Naive thymus-derived CD4-positive, alpha-beta T cell (primary cell): Measurements from ENCODE around the gene MRPS27. TPM values are rescaled to one million over a fixed set of nuclear protein-coding genes. Genes with fewer than 3 reads are reported as not detected.

Experiments used
- ATAC-seq: fragments of 150-1000 bp; cut with Tn5 transposase; 2 replicates; pipeline ENCODE4 v1.10.0; 2021; ENCODE audit warnings: mild to moderate bottlenecking, moderate library complexity
- CTCF ChIA-PET: fragments of 350-600 bp; sonication (Branson Sonifier 250); formaldehyde crosslinking; loops from one replicate; lab custom pipeline; 2021; ENCODE audit warnings: antibody characterized with exemption; lab: Charles Lee
- POLR2A ChIA-PET: fragments of 350-600 bp; sonication (Branson Sonifier 250); formaldehyde crosslinking; loops from one replicate; lab custom pipeline; 2021; ENCODE audit warnings: antibody characterized with exemption, inconsistent platforms; lab: Charles Lee
- DNase-seq, 9 donors: peaks; one replicate each; pipeline versions ENCODE4 v3.0.0 to v3.0.0-alpha.2; 2020 to 2022; ENCODE audit warnings: mixed read lengths in 1 of 9
- H3K27ac ChIP-seq: one replicate; pipeline ENCODE4 v1.7.0; 2013; ENCODE audit warnings: mild to moderate bottlenecking, low read depth, low read length, moderate library complexity
- H3K27me3 ChIP-seq, 2 donors: one replicate each; pipeline ENCODE4 v1.7.0; 2013; ENCODE audit warnings: low read length in 2 of 2, mild to moderate bottlenecking in 2 of 2, moderate library complexity in 2 of 2; ENCODE audit not compliant: control insufficient read depth in 2 of 2, insufficient read depth in 2 of 2
- H3K36me3 ChIP-seq, 3 experiments: 1 replicate in 2 of 3; 2 replicates in 1 of 3; pipeline ENCODE4 v1.7.0; 2013; ENCODE audit warnings: low read length in 3 of 3, mild to moderate bottlenecking in 3 of 3, moderate library complexity in 1 of 3; ENCODE audit not compliant: insufficient read depth in 3 of 3, control insufficient read depth in 2 of 3
- H3K4me1 ChIP-seq, 2 donors: one replicate each; pipeline ENCODE4 v1.7.0; 2013; ENCODE audit warnings: low read length in 2 of 2, mild to moderate bottlenecking in 2 of 2, moderate library complexity in 1 of 2; ENCODE audit not compliant: control insufficient read depth in 2 of 2, insufficient read depth in 2 of 2
- H3K4me3 ChIP-seq: 2 replicates; pipeline ENCODE4 v1.7.0; 2013; ENCODE audit warnings: mild to moderate bottlenecking, low read length
- H3K9me3 ChIP-seq, 3 experiments: 1 replicate in 2 of 3; 2 replicates in 1 of 3; pipeline ENCODE4 v1.7.0; 2013; ENCODE audit warnings: low read length in 3 of 3; ENCODE audit not compliant: control insufficient read depth in 2 of 3
- H3K27ac Mint-ChIP-seq, 9 donors: one replicate each; pipeline ENCODE4 v1.8.0; 2020 to 2022; ENCODE audit warnings: mixed read lengths in 9 of 9, mild to moderate bottlenecking in 8 of 9, moderate library complexity in 5 of 9, inconsistent platforms in 2 of 9
- H3K27me3 Mint-ChIP-seq, 5 donors: one replicate each; pipeline ENCODE4 v1.8.0; 2021 to 2022; ENCODE audit warnings: mixed read lengths in 5 of 5, mild to moderate bottlenecking in 1 of 5
- H3K36me3 Mint-ChIP-seq, 5 donors: one replicate each; pipeline ENCODE4 v1.8.0; 2020 to 2022; ENCODE audit warnings: mixed read lengths in 5 of 5, mild to moderate bottlenecking in 3 of 5, inconsistent platforms in 1 of 5
- H3K4me1 Mint-ChIP-seq, 7 donors: one replicate each; pipeline ENCODE4 v1.8.0; 2020 to 2022; ENCODE audit warnings: mixed read lengths in 7 of 7, mild to moderate bottlenecking in 3 of 7, inconsistent platforms in 1 of 7
- H3K4me3 Mint-ChIP-seq, 10 donors: one replicate each; pipeline ENCODE4 v1.8.0; 2020 to 2022; ENCODE audit warnings: mild to moderate bottlenecking in 10 of 10, mixed read lengths in 10 of 10, moderate library complexity in 6 of 10, inconsistent platforms in 2 of 10
- H3K9me3 Mint-ChIP-seq, 11 donors: one replicate each; pipeline ENCODE4 v1.8.0; 2020 to 2022; ENCODE audit warnings: mixed read lengths in 11 of 11, mild to moderate bottlenecking in 4 of 11, inconsistent platforms in 1 of 11, moderate library complexity in 1 of 11
- intact Hi-C, 2 donors: fragments of 100-400 bp; cut with micrococcal nuclease; formaldehyde crosslinking; loops; one replicate each; pipeline ENCODE4 v1.15.1; 2023
- polyA plus RNA-seq, 2 donors: library from polyadenylated mRNA; unstranded; fragments of 300-500 nt; fragmentation: Illumina TruSeq; gene quantifications; one replicate each; pipeline ENCODE4 v1.2.3, GENCODE V29; 2021
- total RNA-seq, 6 experiments: library from RNA in 5 of 6; stranded (reverse) in 5 of 6; gene quantifications; 1 replicate in 5 of 6; 2 replicates in 1 of 6; pipeline ENCODE4 v1.2.3 and lab custom pipeline; 2021 to 2026

MRPS27 gene
- total and polyA plus RNA-seq, 7 experiments from 2014 or later = 35.2 to 54.0 (median 39.5) TPM

GRCh38 chr5:72252574-72253155 lies 67.4 kb downstream of the MRPS27 start:
- Histone ChIP-seq H3K27me3 (no peaks in the 10 kb centered on the region), H3K9me3 (no peaks in the 10 kb centered on the region), H3K36me3 (peaks cover 0 to 3% (median 0%) of the 10 kb centered on the region in 3 experiments), H3K4me1 (no peaks in the 10 kb centered on the region), H3K4me3 (no peak overlapping the region), H3K27ac (no peak overlapping the region)
- DNase-seq (no peak), ATAC-seq (no peak)
- intact Hi-C loops = no loop called here
- Mint-ChIP-seq H3K36me3 (peaks cover 2 to 37% (median 11%) of the 10 kb centered on the region in 5 donors), H3K9me3 (no peaks in the 10 kb centered on the region), H3K27me3 (no peaks in the 10 kb centered on the region), H3K4me3 (no peak overlapping the region), H3K4me1 (peaks cover 4 to 35% (median 12%) of the 10 kb centered on the region in 7 donors), H3K27ac (peak overlapping the region in 2 of 9 donors; percentile 10 to 48)
- CTCF ChIA-PET = no interaction called here
- POLR2A ChIA-PET = no interaction called here

DNA sequence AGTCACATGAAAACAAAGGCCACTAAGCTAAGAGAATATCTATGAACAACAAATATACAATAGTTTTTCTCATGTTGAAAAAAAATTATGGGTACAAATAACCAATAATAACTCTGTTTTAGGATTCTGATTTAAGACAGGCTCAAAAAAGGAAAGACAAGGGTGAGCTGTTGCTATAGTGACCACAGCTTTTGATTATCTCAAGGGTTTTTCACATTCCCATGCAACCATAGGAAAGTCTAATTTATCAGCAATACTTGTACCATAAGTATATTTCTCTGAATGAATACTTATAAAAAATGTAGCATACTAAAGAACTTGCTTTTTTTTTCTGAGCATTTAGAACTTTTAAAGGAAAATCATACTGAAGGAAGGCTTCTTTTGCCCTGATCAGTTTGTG lies 68.0 kb downstream of the MRPS27 start:
- no peaks in the 10 kb centered on the region for H3K4me1 ChIP-seq
- Mint-ChIP-seq H3K27ac (no peak overlapping the region), H3K4me1 (peaks cover 0 to 37% (median 8%) of the 10 kb centered on the region in 7 donors), H3K27me3 (no peaks in the 10 kb centered on the region), H3K4me3 (no peak overlapping the region), H3K9me3 (no peaks in the 10 kb centered on the region), H3K36me3 (peaks cover 2 to 32% (median 5%) of the 10 kb centered on the region in 5 donors)
- POLR2A ChIA-PET = no interaction called here
- ATAC-seq (no peak), DNase-seq (no peak)
- CTCF ChIA-PET = no interaction called here
- H3K36me3 ChIP-seq = no peaks in the 10 kb centered on the region
- intact Hi-C loops = no loop called here
- H3K27me3 ChIP-seq = no peaks in the 10 kb centered on the region
- no peak overlapping the region for H3K4me3 ChIP-seq
- no peak overlapping the region for H3K27ac ChIP-seq
- H3K9me3 ChIP-seq = no peaks in the 10 kb centered on the region

- Histone ChIP-seq H3K27me3 (no peaks in the 10 kb centered on the region), H3K9me3 (no peaks in the 10 kb centered on the region), H3K4me3 (no peak overlapping the region), H3K4me1 (no peaks in the 10 kb centered on the region), H3K27ac (no peak overlapping the region), H3K36me3 (no peaks in the 10 kb centered on the region)
- ChIA-PET POLR2A (no interaction called here), CTCF (no interaction called here)
- Mint-ChIP-seq H3K27me3 (no peaks in the 10 kb centered on the region), H3K36me3 (peaks cover 0 to 28% (median 5%) of the 10 kb centered on the region in 5 donors), H3K4me3 (no peak overlapping the region), H3K4me1 (peaks cover 3 to 38% (median 13%) of the 10 kb centered on the region in 7 donors), H3K27ac (no peak overlapping the region), H3K9me3 (no peaks in the 10 kb centered on the region)
- no peak for ATAC-seq
- no peak for DNase-seq
- intact Hi-C loops = no loop called here
Measured at GRCh38 chr5:72251386-72251785, 68.7 kb downstream of the MRPS27 start.

- Mint-ChIP-seq H3K4me3 (no peak overlapping the region), H3K4me1 (peaks cover 17 to 47% (median 24%) of the 10 kb centered on the region in 7 donors), H3K36me3 (peaks cover 0 to 20% (median 5%) of the 10 kb centered on the region in 5 donors), H3K27me3 (no peaks in the 10 kb centered on the region), H3K9me3 (no peaks in the 10 kb centered on the region), H3K27ac (no peak overlapping the region)
- ATAC-seq = no peak
- POLR2A ChIA-PET = no interaction called here
- CTCF ChIA-PET = no interaction called here
- H3K4me1 ChIP-seq = no peaks in the 10 kb centered on the region
- no peaks in the 10 kb centered on the region for H3K27me3 ChIP-seq
- no peaks in the 10 kb centered on the region for H3K36me3 ChIP-seq
- no peak overlapping the region for H3K4me3 ChIP-seq
- H3K27ac ChIP-seq = no peak overlapping the region
- no peak for DNase-seq
- intact Hi-C loops = no loop called here
- H3K9me3 ChIP-seq = no peaks in the 10 kb centered on the region
Measured at GRCh38 chr5:72248410-72248981, 71.5 kb downstream of the MRPS27 start.

GRCh38 chr5:72246954-72247442 lies 73.0 kb downstream of the MRPS27 start:
- H3K4me3 ChIP-seq = no peak overlapping the region
- ATAC-seq (no peak), DNase-seq (no peak)
- H3K9me3 Mint-ChIP-seq = no peaks in the 10 kb centered on the region
- H3K27me3 ChIP-seq = no peaks in the 10 kb centered on the region
- no peaks in the 10 kb centered on the region for H3K36me3 ChIP-seq
- H3K4me3 Mint-ChIP-seq = no peak overlapping the region
- no peaks in the 10 kb centered on the region for H3K4me1 ChIP-seq
- CTCF ChIA-PET = no interaction called here
- intact Hi-C loops = no loop called here
- no peak overlapping the region for H3K27ac ChIP-seq
- no peaks in the 10 kb centered on the region for H3K9me3 ChIP-seq
- H3K27me3 Mint-ChIP-seq = no peaks in the 10 kb centered on the region
- H3K4me1 Mint-ChIP-seq = peaks cover 15 to 49% (median 24%) of the 10 kb centered on the region in 7 donors
- H3K36me3 Mint-ChIP-seq = peaks cover 0 to 18% (median 0%) of the 10 kb centered on the region in 5 donors
- H3K27ac Mint-ChIP-seq = no peak overlapping the region
- POLR2A ChIA-PET = no interaction called here

GRCh38 chr5:72245951-72246532 lies 74.0 kb downstream of the MRPS27 start:
- CTCF ChIA-PET = no interaction called here
- DNase-seq = no peak
- no peak for ATAC-seq

More at GRCh38 chr5:72245951-72246532, 74.0 kb downstream of the MRPS27 start:
- Histone ChIP-seq H3K9me3 (no peaks in the 10 kb centered on the region), H3K36me3 (no peaks in the 10 kb centered on the region), H3K4me3 (no peak overlapping the region), H3K27ac (no peak overlapping the region), H3K4me1 (no peaks in the 10 kb centered on the region), H3K27me3 (no peaks in the 10 kb centered on the region)
- peaks cover 0 to 16% (median 0%) of the 10 kb centered on the region in 5 donors for H3K36me3 Mint-ChIP-seq
- no peaks in the 10 kb centered on the region for H3K9me3 Mint-ChIP-seq
- no peak overlapping the region for H3K4me3 Mint-ChIP-seq
- H3K4me1 Mint-ChIP-seq = peaks cover 13 to 50% (median 24%) of the 10 kb centered on the region in 7 donors
- intact Hi-C loops = no loop called here
- POLR2A ChIA-PET = no interaction called here
- peak overlapping the region in 1 of 9 donors; percentile 29 for H3K27ac Mint-ChIP-seq
- H3K27me3 Mint-ChIP-seq = no peaks in the 10 kb centered on the region
